Measurements from ENCODE around the gene POMT1.

POMT1 gene

GRCh38 chr9:131528886-131529505, 26.3 kb downstream of the POMT1 start:
- H3K27me3 ChIP-seq (ENCODE audit: control insufficient read depth, low read length) = no peaks in the 10 kb centered on the region
- TF ChIP-seq EZH2phosphoT487 (IDR thresholded peaks at IDR 0.05; ENCODE audit: borderline replicate concordance, low read length) (no peak), CTCF (IDR thresholded peaks at IDR 0.05; ENCODE audit: low read depth, low read length, poor library complexity, severe bottlenecking) (no peak)
- H3F3A ChIP-seq (ENCODE audit: control insufficient read depth, insufficient read depth) = no peaks in the 10 kb centered on the region
- H3K27ac ChIP-seq (ENCODE audit: low read depth, low read length) = no peak overlapping the region
- no peak overlapping the region for H3K4me3 ChIP-seq (ENCODE audit: low read length)
- no peaks in the 10 kb centered on the region for H3K9me2 ChIP-seq (replicated peaks; ENCODE audit: control insufficient read depth, low read length)
- peaks cover 57% of the 10 kb centered on the region for H3K36me3 ChIP-seq (ENCODE audit: control insufficient read depth, low read length)
- H4K20me1 ChIP-seq (ENCODE audit: control insufficient read depth, insufficient read depth, low read depth, low read length) = no peaks in the 10 kb centered on the region
- H3K4me2 ChIP-seq (ENCODE audit: low read length) = no peak overlapping the region
- H3K79me2 ChIP-seq (ENCODE audit: control insufficient read depth, low read length) = peaks cover 16% of the 10 kb centered on the region
- no peaks in the 10 kb centered on the region for H3K9me3 ChIP-seq (ENCODE audit: control insufficient read depth, insufficient read depth, low read length)
- H3K4me1 ChIP-seq (ENCODE audit: control insufficient read depth, low read length) = peaks cover 13% of the 10 kb centered on the region

DNA sequence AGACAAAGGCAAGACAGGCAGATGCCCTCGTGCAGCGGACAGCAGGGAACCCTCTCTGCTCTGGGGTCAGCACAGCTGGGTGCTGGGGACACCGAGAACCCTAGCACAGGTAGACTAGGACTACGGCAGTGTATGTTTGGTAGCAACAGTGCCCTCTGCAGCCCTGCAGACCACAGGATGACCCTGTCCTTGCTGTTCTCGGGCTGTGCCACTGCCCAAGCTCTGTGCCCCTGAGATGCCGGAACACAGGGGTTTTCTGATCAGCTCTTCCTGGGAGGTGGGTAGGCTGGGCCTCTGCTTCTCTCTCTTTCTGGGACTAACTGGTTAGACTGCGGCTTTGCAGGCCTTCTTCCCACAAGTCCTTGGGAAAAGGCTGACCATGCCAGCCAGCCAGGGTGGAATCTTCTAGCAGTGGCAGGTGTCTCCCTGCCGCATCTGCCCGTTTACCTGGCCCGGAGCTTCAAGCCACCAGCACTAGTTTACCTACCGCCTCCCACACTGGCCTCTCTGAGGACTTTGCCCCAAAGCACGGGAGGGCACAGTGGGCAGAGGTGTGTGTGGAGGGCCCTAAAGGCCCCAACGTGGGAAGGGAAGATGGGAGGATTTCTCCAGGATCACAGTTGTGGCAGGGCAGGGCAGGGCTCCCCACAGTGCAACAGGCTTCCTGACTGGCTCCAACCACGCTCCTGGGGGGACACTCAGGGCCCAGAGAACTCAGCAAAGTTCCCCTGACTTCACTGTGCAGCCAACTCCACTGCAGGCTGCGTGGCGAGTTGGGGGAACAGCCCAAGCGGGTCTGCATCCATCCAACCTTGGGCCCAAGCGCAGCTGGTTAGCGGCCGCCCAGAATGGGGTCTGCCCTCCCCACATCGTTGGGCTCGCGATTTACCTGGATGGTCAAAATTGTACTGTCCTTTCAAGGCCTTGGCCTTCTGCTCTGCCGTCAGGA, 27.2 kb downstream of the POMT1 start:
- H4K20me1 ChIP-seq (ENCODE audit: control insufficient read depth, insufficient read depth, low read depth, low read length) = no peaks in the 10 kb centered on the region

DNA sequence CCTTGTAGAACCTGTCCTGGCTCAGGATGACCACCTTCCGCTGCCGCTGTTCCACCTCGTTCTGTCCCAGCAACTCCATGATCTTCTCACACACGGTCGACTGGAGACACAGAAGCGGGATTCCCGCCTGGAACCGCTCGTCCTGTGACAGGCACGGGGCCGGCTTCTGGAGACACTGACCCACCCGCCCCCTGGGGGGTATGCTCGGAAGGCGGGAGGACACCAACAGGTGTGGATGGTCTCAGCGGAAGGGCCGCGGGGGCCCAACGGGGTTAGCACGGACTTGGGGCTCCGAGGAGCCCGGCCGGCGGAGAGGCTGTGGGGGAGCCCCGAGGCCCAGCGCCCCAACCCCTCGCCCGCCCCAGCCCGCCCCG, 27.8 kb downstream of the POMT1 start:
- peak overlapping the region; percentile 40 for H3K27ac ChIP-seq (ENCODE audit: low read depth, low read length)

More for the DNA sequence above, 27.2 kb downstream of the POMT1 start:
- Histone ChIP-seq H3K27me3 (ENCODE audit: control insufficient read depth, low read length) (no peaks in the 10 kb centered on the region), H3K36me3 (ENCODE audit: control insufficient read depth, low read length) (peaks cover 49% of the 10 kb centered on the region), H3K4me2 (ENCODE audit: low read length) (peak overlapping the region; percentile 99), H3K79me2 (ENCODE audit: control insufficient read depth, low read length) (peaks cover 16% of the 10 kb centered on the region), H3K9me3 (ENCODE audit: control insufficient read depth, insufficient read depth, low read length) (no peaks in the 10 kb centered on the region), H3K27ac (ENCODE audit: low read depth, low read length) (peak overlapping the region; percentile 40; the same call in 1 of the 2 replicates), H3F3A (ENCODE audit: control insufficient read depth, insufficient read depth) (no peaks in the 10 kb centered on the region), H3K4me3 (ENCODE audit: low read length) (peak overlapping the region; percentile 93), H3K9me2 (replicated peaks; ENCODE audit: control insufficient read depth, low read length) (no peaks in the 10 kb centered on the region), H3K4me1 (ENCODE audit: control insufficient read depth, low read length) (peaks cover 20% of the 10 kb centered on the region)
- TF ChIP-seq CTCF (IDR thresholded peaks at IDR 0.05; ENCODE audit: low read depth, low read length, poor library complexity, severe bottlenecking) = no peak
- no peak for TF ChIP-seq EZH2phosphoT487 (IDR thresholded peaks at IDR 0.05; ENCODE audit: borderline replicate concordance, low read length)

More for the DNA sequence above, 27.8 kb downstream of the POMT1 start:
- H3K4me1 ChIP-seq (ENCODE audit: control insufficient read depth, low read length) = peaks cover 23% of the 10 kb centered on the region
- TF ChIP-seq EZH2phosphoT487 (IDR thresholded peaks at IDR 0.05; ENCODE audit: borderline replicate concordance, low read length) (no peak), CTCF (IDR thresholded peaks at IDR 0.05; ENCODE audit: low read depth, low read length, poor library complexity, severe bottlenecking) (peak; percentile 18)
- H3F3A ChIP-seq (ENCODE audit: control insufficient read depth, insufficient read depth) = no peaks in the 10 kb centered on the region
- peak overlapping the region; percentile 93 for H3K4me3 ChIP-seq (ENCODE audit: low read length)
- H3K4me2 ChIP-seq (ENCODE audit: low read length) = peak overlapping the region; percentile 99
- H3K27me3 ChIP-seq (ENCODE audit: control insufficient read depth, low read length) = no peaks in the 10 kb centered on the region
- no peaks in the 10 kb centered on the region for H3K9me3 ChIP-seq (ENCODE audit: control insufficient read depth, insufficient read depth, low read length)
- no peaks in the 10 kb centered on the region for H4K20me1 ChIP-seq (ENCODE audit: control insufficient read depth, insufficient read depth, low read depth, low read length)
- H3K36me3 ChIP-seq (ENCODE audit: control insufficient read depth, low read length) = peaks cover 44% of the 10 kb centered on the region
- H3K79me2 ChIP-seq (ENCODE audit: control insufficient read depth, low read length) = peaks cover 16% of the 10 kb centered on the region
- no peaks in the 10 kb centered on the region for H3K9me2 ChIP-seq (replicated peaks; ENCODE audit: control insufficient read depth, low read length)

Data from DOHH2 (cell line).